DND-41 (cell line): ENCODE data around the gene TRERF1.

Experiments used
- EZH2 ChIP-seq: IDR thresholded peaks from 3 replicates; pipeline ENCODE4 v1.6.1; 2012; ENCODE audit warnings: borderline replicate concordance, low read depth, mild to moderate bottlenecking, moderate library complexity, low read length, inconsistent platforms; ENCODE audit not compliant: severe bottlenecking
- TF ChIP-seq, protein P1 (sequence below): IDR thresholded peaks from 2 replicates; pipeline ENCODE4 v1.5.1; 2012; ENCODE audit warnings: borderline replicate concordance, low read length, moderate library complexity, mild to moderate bottlenecking; ENCODE audit not compliant: poor library complexity, severe bottlenecking; ENCODE audit errors: extremely low read depth

- TF ChIP-seq, protein P1, sequence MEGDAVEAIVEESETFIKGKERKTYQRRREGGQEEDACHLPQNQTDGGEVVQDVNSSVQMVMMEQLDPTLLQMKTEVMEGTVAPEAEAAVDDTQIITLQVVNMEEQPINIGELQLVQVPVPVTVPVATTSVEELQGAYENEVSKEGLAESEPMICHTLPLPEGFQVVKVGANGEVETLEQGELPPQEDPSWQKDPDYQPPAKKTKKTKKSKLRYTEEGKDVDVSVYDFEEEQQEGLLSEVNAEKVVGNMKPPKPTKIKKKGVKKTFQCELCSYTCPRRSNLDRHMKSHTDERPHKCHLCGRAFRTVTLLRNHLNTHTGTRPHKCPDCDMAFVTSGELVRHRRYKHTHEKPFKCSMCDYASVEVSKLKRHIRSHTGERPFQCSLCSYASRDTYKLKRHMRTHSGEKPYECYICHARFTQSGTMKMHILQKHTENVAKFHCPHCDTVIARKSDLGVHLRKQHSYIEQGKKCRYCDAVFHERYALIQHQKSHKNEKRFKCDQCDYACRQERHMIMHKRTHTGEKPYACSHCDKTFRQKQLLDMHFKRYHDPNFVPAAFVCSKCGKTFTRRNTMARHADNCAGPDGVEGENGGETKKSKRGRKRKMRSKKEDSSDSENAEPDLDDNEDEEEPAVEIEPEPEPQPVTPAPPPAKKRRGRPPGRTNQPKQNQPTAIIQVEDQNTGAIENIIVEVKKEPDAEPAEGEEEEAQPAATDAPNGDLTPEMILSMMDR: no peak
- TF ChIP-seq EZH2: no peak
These were observed 215.7 kb downstream of the TRERF1 start for GRCh38 chr6:42236030-42236429.
